A549 (cell line): ENCODE measurements around the gene TRIM77.
"Not testable (repeated sequence)": the region's sequence is repeated elsewhere in the genome, so short reads cannot be mapped to it uniquely, and the experiment has no call there.

Source experiments
- BHLHE40 ChIP-seq: IDR thresholded peaks from 2 replicates; pipeline ENCODE4 v1.6.1; 2012; ENCODE audit warnings: low read depth, low read length, inconsistent platforms
- CEBPB ChIP-seq, 2 experiments: fragments of >200 bp in 1 of 2; sonication (Bioruptor Twin) in 1 of 2; formaldehyde crosslinking in 1 of 2; IDR thresholded peaks; 2 replicates each; pipeline ENCODE4 v1.6.1; 2012 to 2016
- CHD4 ChIP-seq: fragments of 200-600 bp; sonication (generic); IDR thresholded peaks from 2 replicates; pipeline ENCODE4 v1.6.1; 2016; ENCODE audit warnings: antibody characterized with exemption, mild to moderate bottlenecking, borderline replicate concordance
- CTCF ChIP-seq: fragments of >200 bp; sonication (Bioruptor Twin); formaldehyde crosslinking; IDR thresholded peaks from 3 replicates; pipeline ENCODE4 v1.5.1; 2016
- EHMT2 ChIP-seq: fragments of 200-600 bp; sonication (generic); IDR thresholded peaks from 2 replicates; pipeline ENCODE4 v1.6.1; 2016; ENCODE audit warnings: antibody characterized with exemption, low read depth, mild to moderate bottlenecking, moderate library complexity
- HOXB13 ChIP-seq: fragments of 250-450 bp; sonication (Bioruptor Pico); IDR thresholded peaks from 2 replicates; pipeline ENCODE4 v1.5.0; 2020; ENCODE audit warnings: low read depth, mild to moderate bottlenecking, moderate library complexity
- JUNB ChIP-seq: fragments of >200 bp; sonication (Bioruptor Twin); formaldehyde crosslinking; IDR thresholded peaks from 2 replicates; pipeline ENCODE4 v1.6.1; 2016
- MAX ChIP-seq: IDR thresholded peaks from 2 replicates; pipeline ENCODE4 v1.6.1; 2012
- MYC ChIP-seq: IDR thresholded peaks from 2 replicates; pipeline ENCODE4 v1.6.1; 2012; ENCODE audit warnings: mild to moderate bottlenecking, inconsistent platforms, low read length, improper control_type of control experiment, borderline replicate concordance
- NFE2L2 ChIP-seq: fragments of 150-350 bp; conservative IDR thresholded peaks from 2 replicates; pipeline ENCODE4 v1.6.1; 2014; ENCODE audit warnings: low read length
- POLR2A ChIP-seq: IDR thresholded peaks from 2 replicates; pipeline ENCODE4 v1.6.1; 2012; ENCODE audit warnings: mild to moderate bottlenecking, low read length
- RAD21 ChIP-seq, 2 experiments: fragments of >200 bp in 1 of 2; sonication (Bioruptor Twin) in 1 of 2; formaldehyde crosslinking in 1 of 2; IDR thresholded peaks in 1 of 2; conservative IDR thresholded peaks in 1 of 2; 2 replicates in 1 of 2; 3 replicates in 1 of 2; pipeline ENCODE4 v1.6.1; 2012 to 2018; ENCODE audit warnings: inconsistent platforms in 1 of 2
- REST ChIP-seq: fragments of 200-600 bp; sonication (generic); IDR thresholded peaks from 2 replicates; pipeline ENCODE4 v1.6.1; 2016; ENCODE audit warnings: antibody characterized with exemption, mild to moderate bottlenecking, moderate library complexity
- RFX5 ChIP-seq: fragments of 450-650 bp; IDR thresholded peaks from 2 replicates; pipeline ENCODE4 v1.7.1; 2014; ENCODE audit warnings: antibody characterized with exemption, mild to moderate bottlenecking, moderate library complexity

GRCh38 chr11:89672547-89672946 lies 37.6 kb upstream of the TRIM77 start:
- not testable (repeated sequence) for TF ChIP-seq CTCF; REST; RAD21 (conservative IDR thresholded peaks at IDR 0.05 in 1 of 2, IDR thresholded peaks at IDR 0.05 in 1 of 2); EHMT2; JUNB; MAX; RFX5; POLR2A; NFE2L2; CHD4; HOXB13 (CRISPR knock-in tag); BHLHE40; CEBPB (IDR thresholded peaks at IDR 0.05); MYC
